Lower leg skin (tissue), 4 donors: ENCODE results near the gene SLC16A6. TPM values are rescaled to one million over a fixed set of nuclear protein-coding genes. Genes with fewer than 3 reads are reported as not detected.
"Not testable (repeated sequence)": the region's sequence is repeated elsewhere in the genome, so short reads cannot be mapped to it uniquely, and the experiment has no call there.

Experiments used
- DNase-seq, 2 donors: peaks; one replicate each; pipeline ENCODE4 v3.0.0-alpha.2; 2019; ENCODE audit warnings: low spot score in 2 of 2
- H3K4me3 ChIP-seq: fragments of 200-600 bp; sonication (generic); 2 replicates; pipeline ENCODE4 v1.5.1; 2017; ENCODE audit warnings: mild to moderate bottlenecking, low read depth; ENCODE audit not compliant: poor library complexity, severe bottlenecking
- POLR2A ChIP-seq, 2 donors: fragments of 450-650 bp; IDR thresholded peaks; one replicate each; pipeline ENCODE4 v1.6.1; 2016 to 2017; ENCODE audit warnings: antibody characterized with exemption in 2 of 2, mild to moderate bottlenecking in 1 of 2, moderate library complexity in 1 of 2
- WGBS, 2 donors: methylation state at CpG; one replicate each; pipeline ENCODE4 v1.1.5; 2018; 5-methylcytosine and 5-hydroxymethylcytosine counted together
- intact Hi-C: fragments of 100-400 bp; cut with DNase I; formaldehyde crosslinking; loops from one replicate; pipeline ENCODE4 v1.15.0; 2023; ENCODE audit warnings: low total_unique reads
- total RNA-seq, 4 donors: library from RNA; depleted of rRNA; stranded (reverse); fragments of >200 nt; gene quantifications; one replicate each; pipeline ENCODE4 v1.1.0, GENCODE V29; 2016
- TF ChIP-seq, protein P1 (sequence below), 3 donors: fragments of 450-650 bp; IDR thresholded peaks; one replicate each; pipeline ENCODE4 v1.5.1; 2016; ENCODE audit warnings: antibody characterized with exemption in 3 of 3, mild to moderate bottlenecking in 3 of 3, moderate library complexity in 2 of 3

SLC16A6 gene
- total RNA-seq, 4 donors from 2014 or later: 2.7 to 10.3 (median 7.8) TPM

DNA sequence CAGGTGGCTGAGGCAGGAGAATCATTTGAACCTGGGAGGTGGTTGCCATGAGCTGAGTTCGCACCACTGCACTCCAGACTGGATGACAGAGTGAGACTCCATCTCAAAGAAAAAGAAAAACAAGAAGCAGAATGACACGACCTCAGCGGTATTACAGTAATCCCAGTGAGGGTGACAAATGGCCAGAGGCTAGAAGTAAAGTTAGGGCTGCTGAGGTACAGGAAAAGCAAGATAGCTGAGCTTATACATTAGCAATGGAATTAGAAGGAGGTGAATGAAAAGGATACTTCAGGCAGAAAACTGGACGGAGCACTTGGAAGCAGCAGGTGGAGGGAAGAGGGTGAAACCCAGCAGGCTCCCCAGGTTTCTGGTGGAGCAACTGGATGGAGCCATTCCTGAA is 69.1 kb downstream of the SLC16A6 start:
- no peak overlapping the region for H3K4me3 ChIP-seq
- DNase-seq: no peak
- TF ChIP-seq, protein P1, sequence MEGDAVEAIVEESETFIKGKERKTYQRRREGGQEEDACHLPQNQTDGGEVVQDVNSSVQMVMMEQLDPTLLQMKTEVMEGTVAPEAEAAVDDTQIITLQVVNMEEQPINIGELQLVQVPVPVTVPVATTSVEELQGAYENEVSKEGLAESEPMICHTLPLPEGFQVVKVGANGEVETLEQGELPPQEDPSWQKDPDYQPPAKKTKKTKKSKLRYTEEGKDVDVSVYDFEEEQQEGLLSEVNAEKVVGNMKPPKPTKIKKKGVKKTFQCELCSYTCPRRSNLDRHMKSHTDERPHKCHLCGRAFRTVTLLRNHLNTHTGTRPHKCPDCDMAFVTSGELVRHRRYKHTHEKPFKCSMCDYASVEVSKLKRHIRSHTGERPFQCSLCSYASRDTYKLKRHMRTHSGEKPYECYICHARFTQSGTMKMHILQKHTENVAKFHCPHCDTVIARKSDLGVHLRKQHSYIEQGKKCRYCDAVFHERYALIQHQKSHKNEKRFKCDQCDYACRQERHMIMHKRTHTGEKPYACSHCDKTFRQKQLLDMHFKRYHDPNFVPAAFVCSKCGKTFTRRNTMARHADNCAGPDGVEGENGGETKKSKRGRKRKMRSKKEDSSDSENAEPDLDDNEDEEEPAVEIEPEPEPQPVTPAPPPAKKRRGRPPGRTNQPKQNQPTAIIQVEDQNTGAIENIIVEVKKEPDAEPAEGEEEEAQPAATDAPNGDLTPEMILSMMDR (IDR thresholded peaks at IDR 0.05): no peak
- TF ChIP-seq POLR2A (IDR thresholded peaks at IDR 0.05): no peak
- intact Hi-C loops: no loop called here
- WGBS, 2 donors: 76 to 83% methylated on average over 4 of the region's 4 CpGs

DNA sequence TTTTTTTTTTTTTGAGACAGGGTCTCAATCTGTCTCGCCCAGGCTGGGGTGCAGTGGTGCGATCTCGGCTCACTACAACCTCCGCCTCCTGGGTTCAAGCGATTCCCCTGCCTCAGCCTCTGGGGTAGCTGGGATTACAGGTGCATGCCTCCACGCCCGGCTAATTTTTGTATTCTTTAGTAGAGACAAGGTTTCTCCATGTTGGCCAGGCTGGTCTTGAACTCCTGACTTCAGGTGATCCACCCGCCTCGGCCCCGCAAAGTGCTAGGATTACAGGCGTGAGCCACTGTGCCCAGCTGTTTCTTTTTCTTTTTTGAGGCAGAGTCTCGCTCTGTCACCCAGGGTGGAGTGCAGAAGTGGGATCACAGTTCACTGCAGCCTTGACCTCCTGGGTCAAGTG is 70.1 kb downstream of the SLC16A6 start:
- WGBS, 2 donors: 98% methylated on average over 12 of the region's 12 CpGs
- H3K4me3 ChIP-seq, intact Hi-C loops: not testable (repeated sequence)
- peak in 1 of 2 donors; percentile 54 for DNase-seq

GRCh38 chr17:68220186-68220585 is 70.7 kb downstream of the SLC16A6 start:
- H3K4me3 ChIP-seq, DNase-seq, intact Hi-C loops: not testable (repeated sequence)
- 94 to 95% methylated on average over 2 of the region's 2 CpGs for WGBS, 2 donors

GRCh38 chr17:68219429-68219828 is 71.5 kb downstream of the SLC16A6 start:
- intact Hi-C loops: not testable (repeated sequence)

More at GRCh38 chr17:68219429-68219828, 71.5 kb downstream of the SLC16A6 start:
- DNase-seq, H3K4me3 ChIP-seq: not testable (repeated sequence)
- WGBS, 2 donors: 97 to 99% methylated on average over 5 of the region's 5 CpGs

Other genes starting within 250 kb of the SLC16A6 start
- 10 to 100 TPM; 25.8 to 55.0 (median 46.2) TPM for gene AMZ2, start 43.1 kb downstream of the SLC16A6 start, total RNA-seq
- gene ARSG, start 368 bp upstream of the SLC16A6 start, total RNA-seq: 10 to 100 TPM in 1 of 4 donors, 1 to 10 TPM in 3; 4.3 to 16.8 (median 7.8) TPM
- 10 to 100 TPM; 21.7 to 64.3 (median 38.2) TPM for gene WIPI1, start 166.4 kb upstream of the SLC16A6 start, total RNA-seq
- gene PRKAR1A, start 221.3 kb upstream of the SLC16A6 start, total RNA-seq: 100 to 1,000 TPM; 198 to 214 (median 207) TPM